ENCODE results near the gene RRP12. TPM values are rescaled to one million over a fixed set of nuclear protein-coding genes. Genes with fewer than 3 reads are reported as not detected.

RRP12 gene
- total and polyA plus RNA-seq, 9 of the 15 experiments (the other 6 are each of a cell fraction or from before 2014, with no cell fraction given) = 4.6 to 68.2 (median 21.8) TPM

DNA sequence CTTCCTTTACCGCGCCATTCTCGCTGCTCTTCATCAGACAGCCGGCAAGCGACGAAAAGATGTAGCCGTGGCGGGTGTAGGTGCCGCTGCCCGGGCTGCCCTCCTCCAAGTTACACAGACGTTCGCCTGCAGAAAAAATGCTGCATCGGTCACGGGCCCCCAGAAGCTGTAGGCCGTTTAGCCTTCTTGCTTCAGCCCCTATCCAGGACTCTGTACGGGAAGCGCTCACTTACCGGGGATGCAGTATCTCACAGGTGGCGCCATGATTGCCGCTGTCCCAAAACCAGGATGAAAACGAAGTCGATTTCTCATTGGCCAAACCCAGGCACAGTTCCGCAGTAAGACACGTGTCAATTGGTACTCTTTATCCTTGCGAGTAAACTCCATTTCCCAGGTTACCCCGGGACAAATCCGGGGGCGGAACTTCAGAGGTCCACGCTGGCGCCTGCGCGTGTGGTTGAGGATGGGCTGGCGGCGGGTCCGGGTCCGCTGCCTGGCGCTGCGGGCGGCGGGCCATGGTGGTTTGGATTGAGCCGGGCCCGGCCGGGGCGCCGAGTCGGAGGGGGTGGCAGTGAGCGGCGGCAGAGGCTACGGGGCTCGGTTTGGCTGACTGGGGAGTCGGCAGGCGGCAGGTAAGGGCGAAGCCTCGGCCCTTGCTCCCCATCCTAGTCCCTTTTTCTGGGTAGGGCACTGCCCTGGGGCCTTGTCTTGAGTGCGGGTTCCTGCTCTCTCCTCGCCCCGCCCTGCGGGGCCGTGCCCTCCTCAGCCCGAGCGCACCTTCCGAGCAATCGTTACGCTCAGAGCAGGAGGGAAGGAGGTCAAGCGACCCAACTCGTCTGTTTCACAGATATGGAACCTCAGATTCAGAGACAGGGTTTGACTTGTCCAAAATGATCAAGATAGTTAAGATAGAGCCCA lies 44.8 kb upstream of the RRP12 start, which contains the start of the genes EXOSC1 and ZDHHC16 (continued):
- TF ChIP-seq ZNF584 (CRISPR knock-in tag; IDR thresholded peaks at IDR 0.05; ENCODE audit: low read depth) (no peak), ZNF143 (CRISPR knock-in tag; IDR thresholded peaks at IDR 0.05) (peak; percentile 88), BRD4 (IDR thresholded peaks at IDR 0.05) (no peak), PTBP1 (IDR thresholded peaks at IDR 0.05; ENCODE audit: low read depth, low read length) (no peak), NR3C1 (CRISPR knock-in tag; IDR thresholded peaks at IDR 0.05) (no peak), MCM2 (IDR thresholded peaks at IDR 0.05; ENCODE audit: low read depth) (no peak), SPI1 (IDR thresholded peaks at IDR 0.05; ENCODE audit: borderline replicate concordance, low read depth, low read length) (peak; percentile 50; the same call in 1 of the 2 replicates), TAF1 (IDR thresholded peaks at IDR 0.05; ENCODE audit: control insufficient read depth, extremely low read depth, insufficient read depth, low read length, severe bottlenecking) (peak; percentile 63), RNF2 (IDR thresholded peaks at IDR 0.05) (no peak), ZNF79 (CRISPR knock-in tag; IDR thresholded peaks at IDR 0.05; ENCODE audit: low read depth) (no peak), HCFC1 (IDR thresholded peaks at IDR 0.05; ENCODE audit: low read depth, low read length) (peak; percentile 94), SMAD2 (IDR thresholded peaks at IDR 0.05; ENCODE audit: low read depth, low read length) (no peak), ADNP (tag; IDR thresholded peaks at IDR 0.05) (no peak)
- TF ChIP-seq, protein P1, sequence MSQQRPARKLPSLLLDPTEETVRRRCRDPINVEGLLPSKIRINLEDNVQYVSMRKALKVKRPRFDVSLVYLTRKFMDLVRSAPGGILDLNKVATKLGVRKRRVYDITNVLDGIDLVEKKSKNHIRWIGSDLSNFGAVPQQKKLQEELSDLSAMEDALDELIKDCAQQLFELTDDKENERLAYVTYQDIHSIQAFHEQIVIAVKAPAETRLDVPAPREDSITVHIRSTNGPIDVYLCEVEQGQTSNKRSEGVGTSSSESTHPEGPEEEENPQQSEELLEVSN (IDR thresholded peaks at IDR 0.05; ENCODE audit: borderline replicate concordance in 1 of 2, extremely low read depth in 1 of 2, insufficient read depth in 1 of 2, insufficient read length in 1 of 2, low read depth in 1 of 2, low read length in 1 of 2, poor library complexity in 1 of 2, severe bottlenecking in 1 of 2) = peak in 1 of 2 experiments; percentile 21
- TF ChIP-seq, protein P2, sequence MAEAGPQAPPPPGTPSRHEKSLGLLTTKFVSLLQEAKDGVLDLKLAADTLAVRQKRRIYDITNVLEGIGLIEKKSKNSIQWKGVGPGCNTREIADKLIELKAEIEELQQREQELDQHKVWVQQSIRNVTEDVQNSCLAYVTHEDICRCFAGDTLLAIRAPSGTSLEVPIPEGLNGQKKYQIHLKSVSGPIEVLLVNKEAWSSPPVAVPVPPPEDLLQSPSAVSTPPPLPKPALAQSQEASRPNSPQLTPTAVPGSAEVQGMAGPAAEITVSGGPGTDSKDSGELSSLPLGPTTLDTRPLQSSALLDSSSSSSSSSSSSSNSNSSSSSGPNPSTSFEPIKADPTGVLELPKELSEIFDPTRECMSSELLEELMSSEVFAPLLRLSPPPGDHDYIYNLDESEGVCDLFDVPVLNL (CRISPR knock-in tag; IDR thresholded peaks at IDR 0.05; ENCODE audit: low read depth) = no peak
- TF ChIP-seq, protein P3, sequence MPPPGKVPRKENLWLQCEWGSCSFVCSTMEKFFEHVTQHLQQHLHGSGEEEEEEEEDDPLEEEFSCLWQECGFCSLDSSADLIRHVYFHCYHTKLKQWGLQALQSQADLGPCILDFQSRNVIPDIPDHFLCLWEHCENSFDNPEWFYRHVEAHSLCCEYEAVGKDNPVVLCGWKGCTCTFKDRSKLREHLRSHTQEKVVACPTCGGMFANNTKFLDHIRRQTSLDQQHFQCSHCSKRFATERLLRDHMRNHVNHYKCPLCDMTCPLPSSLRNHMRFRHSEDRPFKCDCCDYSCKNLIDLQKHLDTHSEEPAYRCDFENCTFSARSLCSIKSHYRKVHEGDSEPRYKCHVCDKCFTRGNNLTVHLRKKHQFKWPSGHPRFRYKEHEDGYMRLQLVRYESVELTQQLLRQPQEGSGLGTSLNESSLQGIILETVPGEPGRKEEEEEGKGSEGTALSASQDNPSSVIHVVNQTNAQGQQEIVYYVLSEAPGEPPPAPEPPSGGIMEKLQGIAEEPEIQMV (tag; conservative IDR thresholded peaks at IDR 0.05; ENCODE audit: low read depth) = no peak
- TF ChIP-seq, protein P4, sequence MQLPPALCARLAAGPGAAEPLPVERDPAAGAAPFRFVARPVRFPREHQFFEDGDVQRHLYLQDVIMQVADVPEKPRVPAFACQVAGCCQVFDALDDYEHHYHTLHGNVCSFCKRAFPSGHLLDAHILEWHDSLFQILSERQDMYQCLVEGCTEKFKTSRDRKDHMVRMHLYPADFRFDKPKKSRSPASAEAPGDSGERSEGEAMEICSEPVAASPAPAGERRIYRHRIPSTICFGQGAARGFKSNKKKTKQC (CRISPR knock-in tag; IDR thresholded peaks at IDR 0.05) = 0 out of 2 replicates have a peak, but pooled peaks have one; percentile 33
- TF ChIP-seq, protein P5, sequence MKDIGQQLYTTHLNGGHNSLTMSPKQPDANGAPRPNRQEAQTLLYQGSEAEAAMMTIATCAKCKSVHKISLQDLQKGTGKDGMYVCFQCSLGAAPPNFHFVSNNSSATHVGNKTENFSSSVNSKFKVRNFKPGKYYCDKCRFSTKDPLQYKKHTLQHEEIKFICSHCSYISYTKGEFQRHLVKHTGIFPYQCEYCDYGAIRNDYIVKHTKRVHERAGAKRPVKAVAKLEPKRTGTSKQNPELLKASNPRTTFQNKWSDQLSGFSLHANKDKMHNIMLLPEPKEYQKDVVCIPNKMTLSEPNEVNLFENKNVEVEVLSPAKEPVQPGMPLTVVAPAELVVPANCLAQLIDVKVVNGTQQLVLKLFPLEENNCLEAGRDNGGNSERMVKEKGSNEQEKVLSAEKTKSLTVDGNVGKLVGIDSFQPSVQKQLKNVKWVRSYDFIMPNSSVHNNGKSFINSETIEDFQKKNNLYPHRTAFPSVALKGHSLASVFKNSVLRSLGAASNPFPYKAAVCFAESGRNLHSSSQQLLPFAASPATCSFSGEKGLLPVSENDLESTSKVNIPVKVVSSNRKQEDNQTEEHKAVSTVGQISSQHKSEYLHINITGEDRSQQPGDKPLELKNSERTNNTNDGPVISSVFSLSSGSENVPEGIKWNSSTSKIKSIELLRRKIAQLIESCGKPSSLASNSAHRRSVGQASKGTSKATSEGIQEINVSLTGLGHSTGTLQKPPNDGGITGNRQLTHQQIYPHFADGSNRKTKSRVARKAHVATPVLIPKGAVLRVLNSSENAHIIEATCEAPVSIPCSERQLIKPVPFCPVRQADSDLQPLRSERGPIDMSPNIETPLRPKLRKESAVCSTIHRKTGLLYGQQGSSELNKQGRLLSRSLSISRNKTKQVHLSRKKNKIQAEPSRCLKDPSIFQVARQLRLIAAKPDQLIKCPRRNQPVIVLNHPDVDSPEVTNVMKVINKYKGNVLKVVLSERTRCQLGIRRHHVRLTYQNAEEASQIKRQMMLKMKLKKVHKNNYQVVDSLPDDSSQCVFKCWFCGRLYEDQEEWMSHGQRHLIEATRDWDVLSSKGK (CRISPR knock-in tag; IDR thresholded peaks at IDR 0.05) = no peak

All from K562 (cell line).